ENCODE data around the gene PER2.

The PER2 gene

GRCh38 chr2:238286095-238286494 is 2.3 kb downstream of the PER2 start:
- no peak for TF ChIP-seq CTCF (IDR thresholded peaks at IDR 0.05; ENCODE audit: low read depth, low read length)
- DNase-seq (ENCODE audit: extremely low read depth, low read depth), result no peak

GRCh38 chr2:238285653-238286082 is 2.7 kb downstream of the PER2 start:
- no peak for TF ChIP-seq CTCF (IDR thresholded peaks at IDR 0.05; ENCODE audit: low read depth, low read length)
- peak; percentile 98 for DNase-seq (ENCODE audit: extremely low read depth, low read depth)

GRCh38 chr2:238284802-238285515 is 3.5 kb downstream of the PER2 start:
- no peak for TF ChIP-seq CTCF (IDR thresholded peaks at IDR 0.05; ENCODE audit: low read depth, low read length)

GRCh38 chr2:238282861-238283738 is 5.3 kb downstream of the PER2 start:
- TF ChIP-seq CTCF (IDR thresholded peaks at IDR 0.05; ENCODE audit: low read depth, low read length), result no peak
- no peak for DNase-seq (ENCODE audit: extremely low read depth, low read depth)

More at GRCh38 chr2:238284802-238285515, 3.5 kb downstream of the PER2 start:
- no peak for DNase-seq (ENCODE audit: extremely low read depth, low read depth)

- TF ChIP-seq CTCF (IDR thresholded peaks at IDR 0.05; ENCODE audit: low read depth, low read length), result no peak
- DNase-seq (ENCODE audit: extremely low read depth, low read depth), result no peak
Observed at GRCh38 chr2:238281826-238282480, 6.5 kb downstream of the PER2 start.

- no peak for DNase-seq (ENCODE audit: extremely low read depth, low read depth)
- TF ChIP-seq CTCF (IDR thresholded peaks at IDR 0.05; ENCODE audit: low read depth, low read length), result no peak
Observed at GRCh38 chr2:238280083-238280825, 8.2 kb downstream of the PER2 start.

All from AG09319 (cell line).